HG02938 (cell line): ENCODE measurements around the gene ONECUT2.

ENCODE experiments used
- ATAC-seq: cut with Tn5 transposase; IDR thresholded peaks from one replicate; pipeline ENCODE4 v1.9.1; 2021; ENCODE audit warnings: mild to moderate bottlenecking, moderate library complexity; ENCODE audit not compliant: unreplicated experiment

Gene ONECUT2

DNA sequence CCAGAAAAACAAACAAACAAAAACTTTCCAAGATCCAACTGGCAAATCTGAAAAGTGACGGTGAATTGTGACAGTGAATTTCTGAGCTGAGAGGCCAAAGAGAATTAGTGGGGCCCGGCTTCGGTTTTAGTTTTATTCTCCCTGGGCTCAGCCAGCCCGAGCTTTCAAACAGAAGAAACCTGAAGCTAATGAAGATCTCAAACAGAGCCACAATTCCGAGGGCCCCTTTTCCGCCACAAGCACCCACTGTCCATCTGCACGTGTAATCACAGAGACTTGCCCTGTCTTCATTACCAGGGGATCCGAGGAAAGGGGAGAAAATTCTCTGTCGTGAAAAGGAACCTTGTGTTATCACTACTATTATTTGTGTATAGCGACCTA is 4.2 kb upstream of the ONECUT2 start:
- ATAC-seq, result no peak

DNA sequence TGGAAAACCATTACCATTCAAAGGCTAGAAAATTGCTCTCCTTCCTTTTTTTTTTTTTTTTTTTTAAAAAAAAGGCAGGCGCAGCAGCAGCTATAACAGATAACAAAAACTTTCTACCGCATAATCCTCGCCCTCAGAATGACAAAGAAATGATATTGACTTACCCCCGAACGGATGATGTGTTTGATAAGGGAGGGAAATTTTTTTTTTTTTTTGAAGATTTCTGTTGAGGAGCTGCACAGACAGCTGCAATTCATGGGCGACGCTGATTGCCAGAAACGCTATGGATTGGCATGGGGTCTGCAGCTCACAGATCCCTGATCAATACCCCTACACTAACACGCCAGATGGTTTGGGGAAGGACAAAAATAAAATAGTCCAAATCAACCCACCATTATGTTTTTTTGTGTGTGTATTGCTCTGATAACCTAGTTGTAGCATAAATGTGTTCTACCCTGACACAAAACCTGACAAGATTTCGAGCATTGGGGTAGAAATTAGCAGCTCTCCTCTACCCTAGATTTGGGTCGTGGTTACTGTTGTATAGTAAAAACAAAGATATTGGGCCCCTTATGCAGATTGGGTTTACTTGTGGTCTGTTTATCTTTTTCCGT is 3.6 kb upstream of the ONECUT2 start:
- ATAC-seq, result no peak

DNA sequence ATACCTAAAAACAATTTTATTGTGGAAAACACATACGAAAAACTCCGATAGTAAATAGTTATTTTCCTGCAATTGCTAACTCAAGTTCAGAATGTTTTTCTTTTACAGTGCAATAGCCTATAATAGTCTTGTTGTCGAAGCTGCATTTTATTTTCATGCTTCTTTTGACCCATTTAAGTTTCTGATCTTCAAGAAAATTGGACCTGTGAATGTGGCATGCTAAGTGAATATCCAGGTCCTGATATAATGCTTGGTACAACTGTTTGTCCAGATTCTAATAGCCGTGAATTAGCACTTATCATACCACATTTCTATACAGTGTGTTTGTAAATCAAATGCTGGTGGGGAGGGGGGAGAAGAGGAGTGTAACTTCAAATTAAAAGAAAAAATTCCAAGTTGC is 3.0 kb upstream of the ONECUT2 start:
- ATAC-seq, result no peak

DNA sequence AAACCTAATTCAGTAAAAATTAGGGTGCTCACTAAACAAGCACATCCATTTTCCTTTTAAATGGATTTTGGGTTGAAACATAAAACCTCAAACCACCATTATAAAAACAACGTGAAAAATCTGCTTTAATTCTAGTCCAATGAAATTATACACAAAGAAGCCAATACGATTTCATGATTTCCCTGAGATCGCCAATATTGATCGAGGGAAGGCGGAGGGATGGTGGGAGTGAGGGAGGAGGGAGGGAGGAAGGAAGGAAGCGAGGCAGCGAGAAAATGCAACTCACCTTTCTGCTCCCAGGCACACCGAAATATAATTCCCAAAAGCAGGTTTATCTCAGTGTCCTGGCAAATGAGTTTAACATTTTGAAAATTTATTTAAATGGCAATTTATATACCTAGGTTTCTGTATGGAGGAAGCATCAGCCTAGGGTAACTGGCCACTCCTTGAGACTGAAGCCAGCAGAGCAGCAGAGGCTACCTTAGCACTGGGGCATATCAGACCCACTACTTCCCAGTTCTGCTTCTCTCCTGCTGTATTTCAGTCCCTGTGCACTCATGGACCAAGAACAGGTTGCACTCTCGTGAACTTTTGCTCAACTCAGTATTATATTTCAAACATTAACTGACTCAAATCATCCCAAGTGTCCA is 2.3 kb upstream of the ONECUT2 start:
- no peak for ATAC-seq

DNA sequence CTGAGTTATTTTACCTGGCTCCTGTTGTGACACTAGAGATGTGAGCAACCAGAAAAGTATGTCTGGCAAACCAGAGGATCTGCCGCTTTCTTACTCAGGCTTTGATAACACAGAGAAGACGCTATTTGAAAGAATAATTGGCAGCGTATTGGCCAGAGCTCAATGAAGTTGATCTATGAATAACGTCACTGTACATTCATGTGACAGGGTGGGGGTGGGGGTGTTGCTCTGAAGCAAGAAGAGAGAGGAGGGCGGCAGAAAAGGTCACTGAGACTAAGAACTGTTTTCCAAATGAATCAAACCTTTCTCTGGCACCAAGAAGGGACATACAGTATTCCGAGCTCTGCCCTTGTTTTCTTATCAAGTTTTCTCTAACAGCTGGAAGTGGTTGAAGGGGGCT is 1.7 kb upstream of the ONECUT2 start:
- no peak for ATAC-seq

DNA sequence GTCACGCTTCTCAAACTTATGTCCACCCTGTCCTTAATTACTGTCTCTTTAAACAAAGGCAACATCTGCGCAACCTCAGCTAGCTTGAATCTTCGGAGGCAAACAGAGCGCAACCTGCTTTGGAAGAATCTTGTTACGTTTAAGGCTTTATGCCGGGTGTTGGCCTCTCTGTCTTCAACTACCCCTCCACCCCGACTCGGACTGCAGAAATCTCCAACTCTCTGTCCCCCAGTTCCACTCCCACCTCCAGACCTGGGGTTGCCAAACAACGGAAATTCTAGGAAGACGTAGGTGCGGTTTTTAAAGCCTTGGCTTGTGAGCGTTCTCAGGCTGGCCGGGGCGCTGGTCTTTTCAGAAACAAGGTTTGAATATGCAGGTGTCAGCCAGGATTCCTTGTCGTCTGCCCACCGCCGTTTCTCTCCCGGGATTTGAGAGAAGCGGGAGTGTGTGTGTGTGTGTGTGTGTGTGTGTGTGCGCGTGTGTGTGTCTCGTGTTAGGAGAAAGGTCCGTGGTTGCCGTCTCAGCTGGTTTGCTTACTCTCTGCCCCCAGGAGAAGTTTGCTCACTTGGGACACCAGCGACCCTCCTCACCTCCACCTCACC is 1.1 kb upstream of the ONECUT2 start:
- ATAC-seq, result no peak

DNA sequence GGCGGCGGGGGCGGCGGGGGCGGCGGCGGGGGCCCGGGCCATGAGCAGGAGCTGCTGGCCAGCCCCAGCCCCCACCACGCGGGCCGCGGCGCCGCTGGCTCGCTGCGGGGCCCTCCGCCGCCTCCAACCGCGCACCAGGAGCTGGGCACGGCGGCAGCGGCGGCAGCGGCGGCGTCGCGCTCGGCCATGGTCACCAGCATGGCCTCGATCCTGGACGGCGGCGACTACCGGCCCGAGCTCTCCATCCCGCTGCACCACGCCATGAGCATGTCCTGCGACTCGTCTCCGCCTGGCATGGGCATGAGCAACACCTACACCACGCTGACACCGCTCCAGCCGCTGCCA is 644 bp downstream of the ONECUT2 start:
- ATAC-seq, result no peak

DNA sequence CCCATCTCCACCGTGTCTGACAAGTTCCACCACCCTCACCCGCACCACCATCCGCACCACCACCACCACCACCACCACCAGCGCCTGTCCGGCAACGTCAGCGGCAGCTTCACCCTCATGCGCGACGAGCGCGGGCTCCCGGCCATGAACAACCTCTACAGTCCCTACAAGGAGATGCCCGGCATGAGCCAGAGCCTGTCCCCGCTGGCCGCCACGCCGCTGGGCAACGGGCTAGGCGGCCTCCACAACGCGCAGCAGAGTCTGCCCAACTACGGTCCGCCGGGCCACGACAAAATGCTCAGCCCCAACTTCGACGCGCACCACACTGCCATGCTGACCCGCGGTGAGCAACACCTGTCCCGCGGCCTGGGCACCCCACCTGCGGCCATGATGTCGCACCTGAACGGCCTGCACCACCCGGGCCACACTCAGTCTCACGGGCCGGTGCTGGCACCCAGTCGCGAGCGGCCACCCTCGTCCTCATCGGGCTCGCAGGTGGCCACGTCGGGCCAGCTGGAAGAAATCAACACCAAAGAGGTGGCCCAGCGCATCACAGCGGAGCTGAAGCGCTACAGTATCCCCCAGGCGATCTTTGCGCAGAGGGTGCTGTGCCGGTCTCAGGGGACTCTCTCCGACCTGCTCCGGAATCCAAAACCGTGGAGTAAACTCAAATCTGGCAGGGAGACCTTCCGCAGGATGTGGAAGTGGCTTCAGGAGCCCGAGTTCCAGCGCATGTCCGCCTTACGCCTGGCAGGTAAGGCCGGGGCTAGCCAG is 1.2 kb downstream of the ONECUT2 start:
- ATAC-seq, result no peak

DNA sequence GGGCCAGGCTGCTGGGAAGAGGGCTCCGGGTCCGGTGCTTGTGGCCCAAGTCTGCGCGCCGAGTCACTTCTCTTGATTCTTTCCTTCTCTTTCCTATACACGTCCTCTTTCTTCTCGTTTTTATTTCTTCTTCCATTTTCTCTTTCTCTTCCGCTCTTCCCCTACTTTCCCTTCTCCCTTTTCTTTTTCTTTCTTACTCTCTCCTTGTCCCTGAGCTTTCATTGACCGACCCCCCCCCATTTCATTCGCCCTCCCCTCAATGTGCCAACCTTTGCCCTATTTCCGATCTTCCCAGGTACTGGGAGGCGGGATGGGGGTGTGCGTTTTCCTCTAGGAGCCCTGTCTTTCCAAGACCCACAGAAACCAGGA is 1.8 kb downstream of the ONECUT2 start:
- no peak for ATAC-seq

DNA sequence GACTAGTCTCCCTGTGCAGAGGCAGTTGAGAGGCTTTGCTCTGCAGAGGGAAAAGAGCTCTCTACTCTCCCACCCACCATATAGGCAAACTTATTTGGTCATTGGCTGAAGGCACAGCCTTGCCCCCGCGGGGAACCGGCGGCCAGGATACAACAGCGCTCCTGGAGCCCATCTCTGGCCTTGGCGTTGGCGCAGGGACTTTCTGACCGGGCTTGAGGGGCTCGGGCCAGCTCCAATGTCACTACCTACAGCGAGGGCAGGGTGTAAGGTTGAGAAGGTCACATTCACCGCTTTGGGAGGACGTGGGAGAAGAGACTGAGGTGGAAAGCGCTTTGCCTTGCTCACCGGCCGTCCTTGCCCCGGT is 2.2 kb downstream of the ONECUT2 start:
- ATAC-seq, result no peak

DNA sequence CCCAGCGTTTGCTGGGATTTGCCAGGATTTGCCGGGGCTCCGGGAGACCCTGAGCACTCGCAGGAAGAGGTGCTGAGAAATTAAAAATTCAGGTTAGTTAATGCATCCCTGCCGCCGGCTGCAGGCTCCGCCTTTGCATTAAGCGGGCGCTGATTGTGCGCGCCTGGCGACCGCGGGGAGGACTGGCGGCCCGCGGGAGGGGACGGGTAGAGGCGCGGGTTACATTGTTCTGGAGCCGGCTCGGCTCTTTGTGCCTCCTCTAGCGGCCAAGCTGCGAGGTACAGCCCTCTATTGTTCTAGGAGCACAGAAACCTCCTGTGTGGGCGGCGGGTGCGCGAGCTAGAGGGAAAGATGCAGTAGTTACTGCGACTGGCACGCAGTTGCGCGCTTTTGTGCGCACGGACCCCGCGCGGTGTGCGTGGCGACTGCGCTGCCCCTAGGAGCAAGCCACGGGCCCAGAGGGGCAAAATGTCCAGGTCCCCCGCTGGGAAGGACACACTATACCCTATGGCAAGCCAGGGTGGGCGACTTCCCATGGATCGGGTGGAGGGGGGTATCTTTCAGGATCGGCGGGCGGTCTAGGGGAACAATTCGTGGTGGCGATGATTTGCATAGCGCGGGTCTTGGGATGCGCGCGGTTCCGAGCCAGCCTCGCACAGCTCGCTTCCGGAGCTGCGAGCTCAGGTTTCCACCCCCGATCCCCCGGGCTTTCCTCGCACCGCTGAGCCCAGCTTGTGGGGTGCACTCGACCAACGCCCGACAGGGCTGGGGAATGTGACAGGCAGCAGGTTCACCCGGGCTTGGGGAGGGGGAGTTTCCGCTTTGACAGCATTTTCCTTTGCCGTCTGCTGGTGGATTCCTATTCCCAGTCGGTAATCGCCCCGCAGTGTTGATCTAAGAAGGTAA is 2.8 kb downstream of the ONECUT2 start:
- peak; percentile 50 for ATAC-seq

DNA sequence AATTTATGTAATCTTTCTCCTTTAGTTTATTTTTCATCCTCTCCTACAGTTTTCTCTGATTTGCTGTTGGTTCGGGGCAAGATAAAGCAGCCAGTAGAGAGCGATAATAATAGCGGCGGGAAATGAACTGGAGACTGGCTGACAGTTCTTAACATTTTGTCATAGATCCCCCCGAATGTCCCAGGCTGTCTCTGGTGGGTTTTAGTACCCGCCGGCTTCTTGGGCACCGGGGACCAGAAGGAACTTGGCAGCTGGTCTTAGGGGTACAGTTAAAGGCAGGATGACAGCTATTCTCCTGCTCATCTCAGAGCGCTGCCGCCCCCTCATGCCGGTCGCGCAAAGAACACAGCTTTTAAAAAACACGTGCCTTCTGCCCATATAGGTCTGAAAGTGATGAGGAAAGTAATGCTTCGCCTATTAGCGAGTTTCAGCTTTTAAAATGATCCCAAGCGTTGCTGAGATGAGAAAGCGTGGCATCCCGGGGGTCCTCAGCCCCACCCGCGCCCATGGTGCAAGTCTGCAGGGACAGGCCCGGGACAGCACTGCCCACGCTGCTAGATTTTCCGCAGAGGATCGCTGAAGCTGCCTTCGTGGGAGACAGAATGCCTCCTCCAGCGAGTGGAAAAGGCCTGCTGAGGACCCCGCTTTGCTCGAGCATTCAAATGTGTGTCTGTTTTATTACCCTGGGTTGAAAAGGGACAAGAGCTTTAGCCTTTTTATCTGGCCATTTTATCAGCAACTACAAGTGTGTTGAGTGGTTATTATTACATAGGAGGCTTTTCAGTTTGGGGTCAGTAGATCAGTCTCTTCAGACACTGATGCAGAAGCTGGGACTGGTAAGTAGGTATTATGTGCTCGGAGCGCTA is 3.8 kb downstream of the ONECUT2 start:
- ATAC-seq, result no peak

DNA sequence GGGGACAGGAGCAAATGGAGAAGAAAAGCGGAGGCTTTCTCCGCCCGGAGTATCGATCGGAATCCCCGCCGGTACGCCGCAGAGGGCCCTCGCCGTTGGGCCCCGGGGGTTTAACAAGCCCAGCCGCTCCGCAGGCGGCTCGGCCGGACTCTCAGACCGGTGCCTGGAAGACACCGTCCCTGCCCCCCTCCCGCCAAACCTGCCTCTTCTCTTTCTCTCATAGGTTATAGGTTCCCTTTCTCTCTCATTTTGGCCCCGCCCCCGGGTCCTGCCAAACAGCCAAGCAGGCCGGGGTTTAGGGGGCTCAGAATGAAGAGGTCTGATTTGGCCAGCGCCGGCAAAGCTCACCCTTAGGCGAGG is 4.4 kb downstream of the ONECUT2 start:
- no peak for ATAC-seq

DNA sequence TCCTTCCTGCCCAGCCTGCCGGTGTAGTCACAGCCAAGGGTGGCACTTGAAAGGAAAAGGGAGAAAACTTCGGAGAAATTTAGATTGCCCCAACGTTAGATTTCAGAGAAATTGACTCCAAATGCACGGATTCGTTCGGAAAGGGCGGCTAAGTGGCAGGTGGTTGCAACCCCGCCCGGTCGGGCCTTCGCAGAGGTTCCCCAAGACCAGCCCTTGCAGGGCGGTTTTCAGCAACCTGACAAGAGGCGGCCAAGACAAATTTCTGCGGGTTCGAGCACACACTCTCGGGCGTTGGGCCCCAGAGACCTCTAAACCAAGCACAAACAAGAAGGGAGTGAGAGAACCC is 4.8 kb downstream of the ONECUT2 start:
- ATAC-seq, result no peak

DNA sequence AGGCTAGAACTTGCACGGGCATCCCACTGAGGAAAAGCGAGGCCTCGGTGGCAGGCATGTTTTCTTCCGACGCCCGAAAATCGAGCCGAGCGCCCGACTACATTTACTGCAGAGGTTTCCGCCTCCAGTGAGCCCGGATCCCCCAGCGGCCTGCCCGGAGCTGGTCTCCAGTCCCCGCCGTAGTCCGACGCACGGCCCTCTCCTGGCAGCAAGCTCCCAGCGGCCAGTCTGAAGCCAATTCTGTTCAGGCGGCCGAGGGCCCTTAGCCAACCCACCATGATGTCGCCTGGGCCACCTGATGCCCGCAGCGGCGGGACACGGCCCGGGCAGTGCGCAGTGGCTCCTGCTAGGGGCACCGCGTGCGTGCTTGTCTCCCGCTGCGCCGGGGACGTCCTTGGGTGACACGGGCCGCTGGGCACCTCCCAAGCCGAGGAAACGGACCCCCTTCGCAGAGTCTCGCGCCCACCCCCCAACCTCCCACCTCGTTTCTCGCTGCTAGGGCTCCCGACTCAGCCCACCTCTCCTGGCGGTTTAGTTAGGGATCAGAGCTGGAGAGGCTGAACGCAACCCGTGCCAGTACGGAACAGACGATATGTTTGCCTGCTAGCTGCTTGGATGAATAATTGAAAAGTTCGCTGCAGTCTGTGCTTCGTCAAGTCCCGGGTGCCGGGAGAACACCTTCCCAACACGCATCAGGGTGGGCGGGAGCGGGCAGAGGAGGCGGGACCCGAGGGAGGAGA is 5.3 kb downstream of the ONECUT2 start:
- ATAC-seq, result no peak

DNA sequence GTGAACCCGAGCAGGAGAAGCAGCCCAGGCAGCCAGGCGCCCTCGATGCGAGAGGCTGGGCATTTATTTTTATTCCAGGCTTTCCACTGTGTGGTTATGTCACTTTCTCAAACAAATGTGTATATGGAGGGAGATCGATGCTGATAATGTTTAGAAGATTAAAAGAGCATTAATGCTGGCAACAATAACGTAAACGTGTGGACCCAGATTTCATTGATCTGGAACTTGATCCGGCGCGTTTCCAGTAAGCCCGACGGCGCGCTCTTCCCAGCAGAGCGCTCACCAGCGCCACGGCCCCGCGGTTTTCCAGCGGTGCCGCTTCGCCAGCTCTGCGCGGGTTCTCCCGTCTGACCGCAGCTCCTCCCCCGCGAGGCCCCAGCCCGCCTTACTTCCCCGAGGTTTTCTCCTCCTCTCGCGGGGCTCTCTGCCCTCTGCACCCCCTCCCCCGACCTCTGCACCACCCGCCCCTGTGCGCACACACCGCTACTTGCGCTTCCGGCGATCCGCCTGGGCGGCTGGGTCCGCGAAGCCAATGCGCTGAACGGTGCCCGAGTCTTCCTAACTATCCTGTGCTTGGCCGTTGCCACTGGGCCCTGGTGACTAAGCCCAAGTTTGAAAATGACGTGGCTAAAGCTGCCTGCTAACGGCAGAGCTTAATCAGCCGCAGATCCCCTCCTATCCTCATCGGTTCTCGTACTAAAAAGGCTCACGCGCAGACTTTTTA is 6.1 kb downstream of the ONECUT2 start:
- no peak for ATAC-seq

DNA sequence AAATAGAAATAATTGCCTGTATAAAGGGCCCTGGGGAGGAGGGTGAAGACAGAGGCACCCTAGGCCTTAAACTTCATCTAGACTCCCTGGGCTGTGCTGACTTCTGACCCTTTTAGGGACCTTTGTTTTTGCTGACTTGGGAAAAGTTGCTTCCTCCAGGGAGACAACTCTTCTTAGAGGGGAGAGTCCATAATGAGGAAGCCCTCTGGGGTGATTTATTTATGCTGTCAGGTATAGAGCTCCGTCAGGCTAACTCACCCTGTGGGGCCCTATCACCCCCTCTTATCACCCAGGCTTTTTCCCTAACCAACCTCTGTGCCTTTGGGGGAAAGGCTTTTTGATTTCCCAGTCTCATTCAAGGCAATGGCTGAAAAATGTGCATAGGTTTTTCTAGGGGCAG is 8.1 kb downstream of the ONECUT2 start:
- no peak for ATAC-seq

DNA sequence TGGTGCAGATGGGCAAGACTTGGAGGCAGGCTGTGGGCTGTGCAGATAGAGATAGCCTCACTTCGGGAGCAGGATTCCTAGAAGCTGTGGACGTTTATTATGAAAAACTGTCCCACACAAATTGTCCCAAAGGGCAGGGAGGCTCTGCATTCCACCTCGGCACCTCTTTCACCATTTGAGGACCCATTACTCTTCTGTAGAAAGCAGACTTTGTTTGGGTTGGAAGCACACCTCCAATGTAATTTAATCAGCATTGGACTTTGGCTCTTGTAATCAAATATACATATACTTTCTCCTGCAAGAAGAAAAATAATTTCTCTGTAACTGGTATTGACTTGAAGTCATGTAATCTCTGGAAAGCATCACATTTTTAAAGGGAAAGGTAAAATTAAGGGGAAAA is 8.5 kb downstream of the ONECUT2 start:
- no peak for ATAC-seq

DNA sequence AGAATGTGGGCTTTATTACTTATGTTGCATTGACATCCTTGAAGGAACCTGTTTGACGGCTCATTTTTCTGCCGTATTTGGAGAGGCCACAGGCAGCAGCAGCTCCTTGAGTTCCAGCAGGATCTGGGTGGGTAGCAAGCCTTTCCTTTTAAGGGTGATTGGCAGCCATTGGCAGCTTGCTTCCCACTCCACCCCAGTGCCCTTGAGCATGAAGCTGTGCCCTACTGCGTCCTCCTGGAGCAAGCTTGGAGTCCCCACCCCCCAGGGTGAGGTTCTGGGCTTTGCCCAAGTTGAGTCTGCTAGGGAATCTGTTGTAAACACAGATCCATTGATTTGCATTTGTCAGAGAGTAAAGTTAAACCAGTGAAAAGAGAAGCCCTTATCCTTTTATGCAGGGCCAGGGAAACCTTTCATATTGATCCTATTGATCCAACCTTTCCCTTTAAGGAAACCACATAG is 9.2 kb downstream of the ONECUT2 start:
- ATAC-seq, result no peak
